GM18526 (cell line): ENCODE measurements around the gene BAHD1.

Source experiments
- POLR2A ChIP-seq: IDR thresholded peaks from 3 replicates; pipeline ENCODE4 v1.6.1; 2011; ENCODE audit not compliant: insufficient read length; ENCODE audit errors: extremely low read depth

BAHD1 gene

DNA sequence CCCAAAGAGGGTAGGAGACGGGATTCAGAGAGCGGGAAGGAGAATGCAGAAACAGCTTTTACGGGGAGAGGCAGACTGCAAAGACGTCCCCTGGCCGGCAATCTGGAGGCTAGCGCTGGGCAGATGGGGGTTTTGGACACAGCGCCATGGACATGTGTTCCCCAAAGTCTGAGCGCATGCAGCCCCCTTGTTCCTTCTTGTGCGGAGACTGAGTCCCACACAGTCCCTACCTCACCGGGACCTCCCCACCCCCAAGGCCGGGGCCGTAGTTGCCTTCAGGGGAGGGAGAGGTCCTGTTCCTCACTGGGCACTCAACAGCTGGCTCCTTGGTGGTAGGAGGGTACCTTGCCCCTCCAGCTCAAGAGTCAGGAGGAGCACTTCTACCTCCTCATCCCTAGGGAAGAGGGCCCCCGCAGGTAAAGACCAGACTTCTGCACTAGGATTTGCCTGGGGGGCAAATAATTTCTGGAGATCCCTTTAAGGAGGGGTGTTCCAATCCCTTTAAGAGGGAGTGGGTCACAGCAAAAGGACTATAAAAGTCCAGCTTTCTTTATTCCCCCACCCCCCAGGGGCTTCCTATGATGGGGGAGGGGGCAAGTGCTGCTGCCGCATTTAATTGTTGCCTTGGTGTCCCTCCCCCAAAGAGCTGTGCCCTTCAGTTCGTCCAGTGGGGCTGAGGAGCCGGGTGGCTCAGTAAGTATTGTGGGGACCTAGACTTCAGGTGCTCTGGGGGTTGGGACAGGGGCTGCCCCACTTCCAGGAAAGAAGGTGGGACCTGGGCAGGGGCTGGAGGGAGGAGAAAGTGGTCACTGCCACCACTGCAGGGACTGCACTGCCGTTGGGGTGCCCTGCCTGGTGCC is 3.6 kb upstream of the BAHD1 start:
- no peak for TF ChIP-seq POLR2A

DNA sequence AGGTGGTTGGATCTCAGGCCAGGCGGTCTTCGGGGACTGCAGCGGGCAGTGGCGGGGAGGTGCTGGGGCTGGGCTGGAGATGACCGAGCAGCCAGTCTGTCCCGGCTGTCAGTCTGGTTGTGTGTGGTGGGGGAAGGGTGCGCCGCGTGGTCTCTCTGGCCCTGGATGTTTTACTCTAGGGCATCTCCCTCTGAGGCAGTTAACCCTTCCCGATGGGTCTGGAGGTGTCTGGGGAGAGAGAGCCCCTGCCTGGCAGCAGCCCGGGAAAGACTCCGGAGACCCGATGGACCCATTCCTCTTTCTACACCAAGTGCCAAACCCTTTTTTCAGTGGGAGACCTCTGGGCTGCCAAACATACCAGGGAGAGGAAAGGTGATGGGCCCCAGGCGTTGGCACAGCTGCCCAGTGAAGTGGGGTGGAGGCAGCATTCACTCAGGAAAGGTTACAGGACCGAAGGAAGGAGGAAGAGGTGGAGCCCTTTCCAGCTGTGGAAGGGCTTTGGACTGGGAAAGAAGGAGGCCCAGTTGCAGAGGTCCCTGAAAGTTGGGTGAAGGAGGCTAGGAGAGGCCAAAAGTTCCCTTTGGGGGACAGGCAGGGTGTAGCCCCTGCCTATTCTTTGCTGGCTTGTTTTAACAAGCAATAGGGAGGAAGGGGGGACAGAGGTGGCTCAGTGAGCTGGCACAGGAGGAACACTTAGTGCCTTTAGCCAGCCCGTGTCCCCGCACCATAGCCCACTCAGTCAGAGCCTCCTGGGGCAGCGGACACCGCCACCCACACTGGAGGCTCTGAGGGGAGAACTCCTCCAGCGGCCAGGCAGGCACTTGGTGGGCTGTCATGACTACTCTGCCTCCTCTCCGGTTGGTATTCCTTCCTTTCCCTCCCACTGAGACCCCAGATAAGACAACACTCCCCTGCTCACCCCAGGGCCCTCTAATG is 2.7 kb upstream of the BAHD1 start:
- no peak for TF ChIP-seq POLR2A

DNA sequence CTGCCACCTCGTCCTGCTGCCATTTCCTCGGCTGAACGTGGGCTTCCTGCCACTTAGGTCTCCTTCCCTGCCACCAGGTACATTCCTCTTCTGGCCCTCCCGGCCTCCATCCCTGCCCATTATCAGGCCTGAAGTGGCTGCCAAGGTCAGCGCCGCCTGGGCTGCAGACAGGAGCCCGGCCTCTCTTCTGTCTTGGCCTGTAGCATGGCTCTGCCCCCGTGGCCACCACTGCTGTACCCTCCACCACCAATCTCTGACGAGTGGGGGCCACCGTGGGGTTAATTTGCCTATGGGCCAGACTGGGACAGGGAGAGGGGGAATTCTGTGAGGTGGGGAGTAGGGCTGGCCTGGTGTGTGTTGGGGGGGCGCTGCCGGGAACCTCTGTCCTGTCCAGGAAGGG is 2.0 kb upstream of the BAHD1 start:
- no peak for TF ChIP-seq POLR2A

DNA sequence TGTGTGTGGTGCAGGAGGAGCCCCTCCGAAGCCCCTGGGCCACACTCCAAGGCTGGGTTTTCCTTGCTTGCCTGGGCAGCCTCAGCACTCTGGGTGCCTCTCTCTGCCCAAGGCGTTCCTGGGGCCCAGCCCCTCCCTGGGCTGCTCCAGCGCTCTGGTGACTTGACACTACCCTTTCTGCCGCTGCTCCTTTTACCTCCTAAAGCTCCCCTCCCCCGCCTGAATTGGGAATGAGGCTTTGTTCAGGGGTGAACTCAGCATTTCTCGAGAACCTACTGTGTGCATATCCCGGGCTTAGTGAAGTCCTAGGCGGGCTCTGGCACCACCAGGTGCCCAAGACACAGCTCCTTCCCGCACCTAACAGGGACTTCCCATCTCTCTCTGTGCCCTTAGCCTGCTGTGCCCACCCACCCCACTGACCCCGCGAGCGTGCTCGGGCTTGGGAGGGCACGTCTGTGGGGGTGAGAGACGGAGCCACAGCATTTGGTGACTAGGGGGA is 1.2 kb upstream of the BAHD1 start:
- TF ChIP-seq POLR2A = no peak

DNA sequence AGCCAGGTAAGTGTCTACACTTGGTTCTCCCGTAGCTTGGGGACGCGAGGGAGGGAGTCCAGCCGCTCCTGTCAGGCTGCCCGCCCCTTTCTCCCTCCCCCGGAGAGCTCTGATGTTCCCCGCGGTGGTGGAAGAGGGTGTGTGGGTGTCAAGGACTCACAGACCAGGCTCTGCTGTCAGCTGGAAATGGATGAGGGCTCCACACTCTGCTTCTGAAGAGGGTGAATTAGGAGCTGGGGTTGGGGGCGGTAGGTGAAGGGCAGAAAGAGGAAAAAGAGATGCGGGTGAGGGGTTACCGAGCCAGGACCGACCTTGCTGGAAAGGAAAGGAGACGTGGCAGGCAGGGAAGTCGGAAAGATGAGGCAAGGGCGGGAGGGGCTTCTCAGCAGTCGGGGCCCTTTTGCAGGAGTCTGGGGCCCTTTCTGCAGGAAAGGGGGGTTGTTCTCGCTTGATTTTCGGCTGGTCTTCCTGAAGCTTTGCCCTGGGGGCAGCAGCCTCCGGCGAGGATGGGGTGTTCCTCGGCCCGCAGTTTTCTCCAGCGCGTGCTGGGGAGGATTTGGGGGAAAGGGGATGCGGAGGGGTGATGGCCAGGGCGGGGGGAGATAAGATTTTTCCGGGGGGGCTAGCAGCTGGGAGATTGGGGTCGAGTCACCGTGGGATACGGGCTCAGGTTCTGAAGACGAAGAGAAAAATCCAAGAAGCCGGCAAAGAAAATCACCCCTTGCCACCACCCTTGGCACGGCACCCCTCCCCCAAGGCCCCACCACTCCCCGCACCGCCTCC is 602 bp upstream of the BAHD1 start:
- TF ChIP-seq POLR2A = no peak

DNA sequence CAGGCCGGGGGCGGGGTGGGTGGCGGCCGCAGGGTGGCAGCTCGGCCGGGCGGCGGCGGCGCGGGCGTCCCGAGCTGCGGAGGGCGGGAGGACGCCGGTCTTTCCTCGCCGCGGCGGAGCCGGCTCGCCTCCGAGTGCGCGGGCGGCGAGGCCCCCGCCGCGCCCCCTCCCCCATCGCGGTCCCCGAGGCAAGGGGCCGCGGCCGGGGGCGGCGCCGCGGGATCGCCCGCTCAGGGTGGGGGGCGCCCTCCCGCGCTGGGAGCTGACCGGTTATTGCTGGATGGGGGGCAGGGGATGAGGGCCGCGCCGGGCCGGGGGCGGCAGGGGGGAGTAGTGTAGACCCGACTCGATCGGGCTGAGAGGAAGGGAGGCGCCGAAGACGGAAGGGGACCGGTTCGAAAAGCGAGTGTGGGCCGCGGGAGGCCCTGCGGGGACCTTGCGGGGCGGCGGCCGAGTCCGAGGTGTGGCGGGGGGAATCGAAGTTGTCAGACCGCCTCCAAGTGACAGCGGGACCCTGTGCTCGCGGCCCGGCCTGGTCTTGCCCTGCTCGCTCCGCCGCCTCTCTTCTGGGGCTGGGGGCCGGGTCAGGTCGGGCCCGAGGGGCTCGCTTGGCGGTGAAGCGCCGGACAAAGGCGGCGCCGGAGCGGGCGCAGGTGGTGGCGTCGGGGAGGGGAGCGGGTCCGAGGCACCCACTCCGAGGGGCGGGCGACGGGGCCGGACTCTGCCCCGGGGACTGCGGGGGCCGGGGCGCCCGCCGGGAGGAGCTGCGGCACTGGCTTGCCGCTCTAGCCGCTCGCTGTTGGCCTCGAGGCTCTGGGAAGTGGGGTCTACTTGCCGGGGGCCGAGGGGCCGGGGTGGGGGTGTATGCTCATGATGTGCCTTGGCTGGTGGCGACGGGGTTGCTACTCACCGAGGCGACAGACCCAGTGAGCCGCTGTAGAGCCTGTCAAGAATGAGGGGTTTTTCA is 1.1 kb downstream of the BAHD1 start:
- TF ChIP-seq POLR2A = no peak

DNA sequence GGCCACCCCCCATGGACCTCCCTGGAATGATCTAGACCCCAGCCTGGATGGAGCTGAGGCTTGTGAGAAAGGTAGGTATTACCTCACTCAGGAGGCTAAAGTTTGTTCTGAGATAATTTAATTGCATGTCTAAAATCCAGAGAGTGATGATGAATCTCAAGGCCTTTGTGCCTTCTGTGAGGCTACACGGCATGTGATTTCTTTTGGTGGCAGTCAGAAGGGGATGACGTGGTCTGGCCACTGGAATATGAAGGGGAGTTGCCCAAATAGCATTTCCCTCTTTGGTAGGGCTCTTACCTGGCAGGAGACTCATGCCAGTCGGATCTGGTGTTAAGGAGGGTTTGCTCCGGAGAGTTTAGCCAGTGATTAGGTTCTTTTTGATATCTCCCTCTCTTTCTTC is 2.5 kb downstream of the BAHD1 start:
- no peak for TF ChIP-seq POLR2A

DNA sequence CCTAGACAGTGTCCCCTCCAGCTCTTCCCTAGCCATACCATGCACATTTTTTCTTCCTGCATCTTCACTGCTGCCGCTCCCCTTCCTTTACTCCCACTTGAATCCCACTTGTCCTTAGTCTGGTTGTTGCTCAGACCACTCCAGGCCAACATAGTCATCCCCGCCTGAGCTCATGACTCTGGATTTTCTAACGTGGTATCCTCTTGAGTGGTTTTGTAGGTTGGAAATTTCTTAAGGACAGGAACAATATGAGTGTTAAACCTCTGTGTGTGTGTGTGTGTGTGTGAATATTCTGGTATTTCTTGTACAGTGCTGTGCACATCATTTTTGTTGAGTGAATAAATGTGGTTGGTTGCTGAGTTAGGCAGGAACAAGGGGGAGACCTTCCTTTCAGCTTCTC is 3.1 kb downstream of the BAHD1 start:
- TF ChIP-seq POLR2A = no peak

DNA sequence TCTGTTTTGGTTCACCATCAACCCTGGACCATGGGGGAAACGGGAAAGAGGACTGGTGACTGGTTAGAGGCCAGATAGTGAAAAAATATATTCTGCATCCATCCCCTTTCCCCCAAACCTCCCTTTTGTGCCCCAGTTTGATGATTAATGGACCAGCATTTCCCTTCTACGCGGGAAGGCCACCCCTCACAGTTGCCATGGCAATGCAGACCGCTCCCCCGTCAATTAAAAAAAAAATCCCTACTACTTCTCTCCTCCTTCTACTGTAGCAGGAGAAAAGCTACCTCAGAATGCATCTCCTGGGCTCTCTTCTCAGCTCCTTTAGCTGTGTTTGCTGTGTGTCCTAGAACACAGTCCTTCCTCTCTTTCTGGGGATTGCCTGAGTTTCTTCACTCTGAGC is 4.0 kb downstream of the BAHD1 start:
- no peak for TF ChIP-seq POLR2A

DNA sequence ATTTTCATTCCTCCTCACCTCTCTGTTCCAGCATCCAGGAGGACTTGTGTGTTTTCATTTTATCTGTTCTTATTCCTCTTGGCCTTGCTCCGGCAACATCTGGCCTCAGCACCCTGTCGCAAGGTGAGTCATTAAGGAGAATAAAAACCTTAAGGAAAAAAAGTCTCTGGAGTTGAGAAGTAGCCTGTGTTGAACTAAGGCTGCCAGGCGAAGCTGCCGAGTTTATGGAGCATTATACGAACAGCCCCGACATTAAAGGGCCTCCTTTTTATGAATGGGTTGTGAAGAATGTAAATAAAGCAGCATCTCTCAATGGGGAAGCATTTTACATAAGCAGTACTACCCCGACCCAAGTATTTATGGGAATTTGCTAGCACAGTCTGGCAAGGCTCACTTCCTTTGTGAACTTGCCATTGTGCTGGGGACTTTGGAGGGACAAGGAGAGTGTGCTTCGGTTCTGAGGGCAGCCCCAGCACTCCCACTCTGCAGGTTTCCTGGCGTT is 4.7 kb downstream of the BAHD1 start:
- TF ChIP-seq POLR2A = no peak

DNA sequence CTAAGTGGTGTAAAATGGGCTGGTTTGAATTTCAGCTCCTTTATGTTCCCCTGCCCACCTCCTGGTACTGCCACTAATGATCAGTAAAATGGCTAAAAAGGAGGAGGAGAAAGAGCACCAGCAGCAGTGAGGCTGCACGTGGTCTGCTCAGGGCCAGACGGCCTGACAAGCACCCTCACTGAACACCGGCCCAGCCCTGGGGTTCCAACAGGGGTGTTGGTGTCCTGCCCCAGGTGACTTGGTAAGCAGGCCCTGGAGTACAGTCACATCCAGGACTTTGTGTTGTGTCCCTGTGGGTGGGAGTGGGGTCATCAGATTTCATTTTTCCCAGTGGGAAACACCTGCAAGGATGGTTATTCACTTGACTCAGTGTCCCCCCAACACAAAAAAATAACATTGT is 5.4 kb downstream of the BAHD1 start:
- TF ChIP-seq POLR2A = no peak

DNA sequence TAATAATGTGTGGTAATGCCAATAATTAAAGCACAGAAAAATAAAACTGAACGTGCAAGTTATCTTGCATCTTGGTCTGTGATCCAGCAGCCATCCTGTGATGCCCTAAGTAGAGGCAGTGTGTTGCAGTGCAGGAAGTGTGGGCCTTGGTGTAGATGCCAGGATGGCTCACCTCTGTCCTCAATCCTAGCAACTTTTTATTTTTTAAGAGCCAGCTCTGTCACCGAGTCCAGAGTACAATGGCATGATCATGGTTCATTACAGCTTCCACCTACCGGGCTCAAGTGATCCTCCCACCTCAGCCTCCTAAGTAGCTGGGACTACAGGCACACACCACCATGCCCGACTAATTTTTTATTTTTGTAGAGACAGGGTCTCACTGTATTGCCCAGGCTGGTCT is 7.6 kb downstream of the BAHD1 start:
- no peak for TF ChIP-seq POLR2A

DNA sequence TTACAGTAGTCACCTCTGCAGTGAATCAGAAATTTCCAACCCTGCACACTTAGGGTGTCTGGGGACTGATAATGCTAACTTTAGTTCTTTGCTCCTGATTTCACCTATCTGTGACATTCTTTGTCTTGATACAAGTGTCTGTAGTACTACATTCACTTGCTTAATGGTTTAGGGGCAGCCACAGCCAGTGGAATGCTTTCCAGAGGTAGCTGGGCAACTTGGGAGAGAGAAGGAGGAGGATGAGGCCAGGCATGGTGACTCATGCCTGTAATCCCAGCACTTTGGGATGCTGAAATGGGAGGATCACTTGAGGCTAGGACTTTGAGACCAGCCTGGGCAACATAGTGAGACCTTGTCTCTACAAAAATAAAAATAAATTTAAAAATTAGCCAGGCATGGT is 8.5 kb downstream of the BAHD1 start:
- no peak for TF ChIP-seq POLR2A

DNA sequence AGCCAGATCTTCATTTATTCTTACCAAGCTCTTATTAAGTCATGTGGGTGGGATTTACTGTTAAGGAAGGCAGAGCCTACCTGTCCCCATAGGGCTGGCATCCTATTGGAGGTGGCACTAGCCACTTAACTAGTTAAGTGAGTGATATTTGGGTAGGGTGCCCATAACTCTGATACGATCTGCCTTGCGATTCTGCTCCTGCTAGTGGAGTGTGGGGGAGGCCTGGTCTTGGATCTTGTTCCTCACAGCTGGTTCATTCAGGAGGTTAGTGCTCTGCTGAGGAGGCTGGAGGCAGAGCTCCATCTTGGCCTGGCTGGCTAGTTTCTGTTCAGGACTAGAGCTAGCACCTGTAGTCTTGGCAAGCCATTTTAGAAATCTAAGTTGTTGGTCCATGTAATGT is 9.3 kb downstream of the BAHD1 start:
- no peak for TF ChIP-seq POLR2A

DNA sequence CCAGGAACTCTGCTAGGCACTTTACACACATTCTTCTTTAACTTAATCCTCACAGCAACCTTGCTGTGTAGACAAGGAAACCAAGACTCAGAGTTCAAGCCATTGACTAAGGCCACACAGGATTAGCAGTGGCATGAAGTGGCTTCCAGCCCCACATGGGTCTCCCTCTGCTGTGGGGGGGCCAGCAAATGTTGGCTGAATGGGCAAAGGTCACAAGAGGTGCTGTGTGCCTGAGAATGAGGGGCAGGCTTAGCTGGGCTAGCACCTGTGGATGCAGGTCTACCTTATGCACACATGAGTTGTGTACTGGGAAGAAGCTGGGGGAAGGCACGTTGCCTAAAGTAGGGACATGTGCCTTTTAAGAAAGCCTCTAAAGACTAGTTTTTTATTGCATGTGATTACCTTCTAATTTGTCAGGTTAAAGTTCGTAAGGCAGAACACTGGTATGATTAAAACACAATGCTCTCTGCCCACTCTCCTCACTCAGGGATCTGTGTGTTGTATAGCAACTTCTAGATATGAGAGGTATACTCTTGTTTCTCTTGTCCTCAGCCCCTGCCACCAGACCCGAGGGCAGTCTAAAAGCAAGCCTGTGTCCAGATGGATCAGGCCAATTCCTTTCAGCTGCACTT is 10.9 kb downstream of the BAHD1 start:
- no peak for TF ChIP-seq POLR2A
